Fibroblast of skin of right quadriceps (primary cell): ENCODE results near the gene IQSEC1.

Experiments used
- DNase-seq: peaks from one replicate; pipeline ENCODE4 v3.0.0-alpha.2; 2013

IQSEC1 gene

GRCh38 chr3:13067778-13068177, 5.5 kb downstream of the IQSEC1 start:
- DNase-seq: no peak

- no peak for DNase-seq
Measured at GRCh38 chr3:13066834-13067233, 6.4 kb downstream of the IQSEC1 start.

- DNase-seq: no peak
Measured at GRCh38 chr3:13066236-13066635, 7.0 kb downstream of the IQSEC1 start.

GRCh38 chr3:13065727-13066126, 7.5 kb downstream of the IQSEC1 start:
- no peak for DNase-seq

- DNase-seq: no peak
Measured at GRCh38 chr3:13064964-13065363, 8.3 kb downstream of the IQSEC1 start.

- DNase-seq: no peak
Measured at GRCh38 chr3:13064159-13064868, 8.9 kb downstream of the IQSEC1 start.

GRCh38 chr3:13063225-13063624, 10.0 kb downstream of the IQSEC1 start:
- DNase-seq: no peak

GRCh38 chr3:13062647-13063046, 10.6 kb downstream of the IQSEC1 start:
- no peak for DNase-seq

- no peak for DNase-seq
Measured at GRCh38 chr3:13060341-13060910, 12.8 kb downstream of the IQSEC1 start.

- no peak for DNase-seq
Measured at GRCh38 chr3:13058346-13059120, 14.7 kb downstream of the IQSEC1 start.

GRCh38 chr3:13057282-13058040, 15.8 kb downstream of the IQSEC1 start:
- no peak for DNase-seq

- no peak for DNase-seq
Measured at GRCh38 chr3:13055634-13056033, 17.6 kb downstream of the IQSEC1 start.

- DNase-seq: no peak
Measured at GRCh38 chr3:13054341-13055285, 18.6 kb downstream of the IQSEC1 start.

- no peak for DNase-seq
Measured at GRCh38 chr3:13053893-13054292, 19.3 kb downstream of the IQSEC1 start.

- no peak for DNase-seq
Measured at GRCh38 chr3:13053420-13053819, 19.8 kb downstream of the IQSEC1 start.

- DNase-seq: no peak
Measured at GRCh38 chr3:13052191-13052820, 20.9 kb downstream of the IQSEC1 start.

GRCh38 chr3:13051581-13051980, 21.6 kb downstream of the IQSEC1 start:
- no peak for DNase-seq

GRCh38 chr3:13051066-13051465, 22.2 kb downstream of the IQSEC1 start:
- DNase-seq: no peak

- DNase-seq: no peak
Measured at GRCh38 chr3:13050446-13050845, 22.8 kb downstream of the IQSEC1 start.

- no peak for DNase-seq
Measured at GRCh38 chr3:13049400-13049799, 23.8 kb downstream of the IQSEC1 start.

GRCh38 chr3:13047296-13048165, 25.7 kb downstream of the IQSEC1 start:
- DNase-seq: no peak
